CD4-positive, CD25-positive, alpha-beta regulatory T cell (primary cell): ENCODE results near the gene GADL1. TPM values are rescaled to one million over a fixed set of nuclear protein-coding genes. Genes with fewer than 3 reads are reported as not detected.

Source experiments
- ATAC-seq, 2 donors: fragments of 150-1000 bp; cut with Tn5 transposase; one replicate each; pipeline ENCODE4 v1.10.0; 2021; ENCODE audit warnings: low read depth in 2 of 2, moderate number of reproducible peaks in 2 of 2, moderate library complexity in 1 of 2
- DNase-seq, 3 donors: peaks; one replicate each; pipeline versions ENCODE4 v3.0.0 to v3.0.0-alpha.2; 2012 to 2022; ENCODE audit warnings: mixed read lengths in 1 of 3
- H3K27ac ChIP-seq: one replicate; pipeline ENCODE4 v1.7.0; 2013; ENCODE audit warnings: mild to moderate bottlenecking, low read length; ENCODE audit not compliant: insufficient read depth, poor library complexity, severe bottlenecking
- H3K27me3 ChIP-seq: one replicate; pipeline ENCODE4 v1.7.0; 2013; ENCODE audit warnings: low read length; ENCODE audit not compliant: control insufficient read depth, insufficient read depth
- H3K36me3 ChIP-seq: one replicate; pipeline ENCODE4 v1.7.0; 2013; ENCODE audit warnings: mild to moderate bottlenecking, low read length, moderate library complexity; ENCODE audit not compliant: control insufficient read depth, insufficient read depth
- H3K4me1 ChIP-seq: 2 replicates; pipeline ENCODE4 v1.7.0; 2013; ENCODE audit warnings: mild to moderate bottlenecking, low read length; ENCODE audit not compliant: insufficient read depth, control insufficient read depth, poor library complexity, severe bottlenecking
- H3K4me3 ChIP-seq: one replicate; pipeline ENCODE4 v1.7.0; 2013; ENCODE audit warnings: low read depth, mild to moderate bottlenecking, low read length, moderate library complexity
- H3K9me3 ChIP-seq, 2 experiments: 1 replicate in 1 of 2; 2 replicates in 1 of 2; pipeline ENCODE4 v1.7.0; 2013; ENCODE audit warnings: low read length in 2 of 2, mild to moderate bottlenecking in 1 of 2, moderate library complexity in 1 of 2; ENCODE audit not compliant: control insufficient read depth in 2 of 2
- H3K27ac Mint-ChIP-seq, 3 donors: one replicate each; pipeline ENCODE4 v1.8.0; 2020 to 2022; ENCODE audit warnings: mild to moderate bottlenecking in 3 of 3, mixed read lengths in 3 of 3, moderate library complexity in 2 of 3
- H3K27me3 Mint-ChIP-seq: one replicate; pipeline ENCODE4 v1.8.0; 2022; ENCODE audit warnings: mild to moderate bottlenecking, mixed read lengths
- H3K36me3 Mint-ChIP-seq: one replicate; pipeline ENCODE4 v1.8.0; 2020; ENCODE audit warnings: mixed read lengths
- H3K4me1 Mint-ChIP-seq, 4 donors: one replicate each; pipeline ENCODE4 v1.8.0; 2020 to 2022; ENCODE audit warnings: mixed read lengths in 4 of 4, mild to moderate bottlenecking in 1 of 4
- H3K4me3 Mint-ChIP-seq, 4 donors: one replicate each; pipeline ENCODE4 v1.8.0; 2020 to 2022; ENCODE audit warnings: mild to moderate bottlenecking in 4 of 4, mixed read lengths in 4 of 4, moderate library complexity in 3 of 4
- H3K9me3 Mint-ChIP-seq, 7 donors: one replicate each; pipeline ENCODE4 v1.8.0; 2020 to 2022; ENCODE audit warnings: mixed read lengths in 7 of 7, mild to moderate bottlenecking in 3 of 7, moderate library complexity in 2 of 7
- polyA plus RNA-seq, 4 donors: library from polyadenylated mRNA; unstranded; fragments of 300-500 nt; fragmentation: Illumina TruSeq; gene quantifications; one replicate each; pipeline ENCODE4 v1.2.3, GENCODE V29; 2021
- total RNA-seq: library from RNA; stranded (reverse); gene quantifications from one replicate; pipeline ENCODE4 v1.2.3, GENCODE V29; 2022

The GADL1 gene
- total and polyA plus RNA-seq, 5 donors from 2014 or later, result not detected

GRCh38 chr3:30852833-30853232 is 41.6 kb downstream of the GADL1 start:
- Mint-ChIP-seq H3K27me3 (peaks cover 4% of the 10 kb centered on the region), H3K4me1 (no peaks in the 10 kb centered on the region), H3K27ac (no peak overlapping the region), H3K9me3 (peaks cover 0 to 1% (median 0%) of the 10 kb centered on the region in 7 donors), H3K36me3 (no peaks in the 10 kb centered on the region), H3K4me3 (no peak overlapping the region)
- Histone ChIP-seq H3K27ac (no peak overlapping the region), H3K4me1 (no peaks in the 10 kb centered on the region), H3K36me3 (no peaks in the 10 kb centered on the region), H3K9me3 (no peaks in the 10 kb centered on the region), H3K27me3 (no peaks in the 10 kb centered on the region), H3K4me3 (no peak overlapping the region)
- ATAC-seq (no peak), DNase-seq (no peak)

- Histone ChIP-seq H3K27me3 (no peaks in the 10 kb centered on the region), H3K27ac (no peak overlapping the region), H3K4me3 (no peak overlapping the region), H3K4me1 (no peaks in the 10 kb centered on the region), H3K9me3 (no peaks in the 10 kb centered on the region), H3K36me3 (no peaks in the 10 kb centered on the region)
- Mint-ChIP-seq H3K4me1 (no peaks in the 10 kb centered on the region), H3K9me3 (peaks cover 0 to 2% (median 0%) of the 10 kb centered on the region in 7 donors), H3K27ac (no peak overlapping the region), H3K27me3 (no peaks in the 10 kb centered on the region), H3K36me3 (no peaks in the 10 kb centered on the region), H3K4me3 (no peak overlapping the region)
- DNase-seq, result no peak
- no peak for ATAC-seq
Observed at GRCh38 chr3:30848087-30848779, 46.2 kb downstream of the GADL1 start.

- Mint-ChIP-seq H3K4me3 (no peak overlapping the region), H3K27ac (no peak overlapping the region), H3K4me1 (no peaks in the 10 kb centered on the region), H3K9me3 (peaks cover 0 to 2% (median 0%) of the 10 kb centered on the region in 7 donors), H3K36me3 (no peaks in the 10 kb centered on the region), H3K27me3 (no peaks in the 10 kb centered on the region)
- no peaks in the 10 kb centered on the region for H3K4me1 ChIP-seq
- H3K27me3 ChIP-seq, result no peaks in the 10 kb centered on the region
- H3K9me3 ChIP-seq, result no peaks in the 10 kb centered on the region
- no peak overlapping the region for H3K27ac ChIP-seq
- H3K36me3 ChIP-seq, result no peaks in the 10 kb centered on the region
- no peak overlapping the region for H3K4me3 ChIP-seq
- ATAC-seq, result no peak
- DNase-seq, result no peak
Observed at GRCh38 chr3:30847592-30847991, 46.9 kb downstream of the GADL1 start.

- peaks cover 6% of the 10 kb centered on the region for H3K27me3 Mint-ChIP-seq
- no peaks in the 10 kb centered on the region for H3K4me1 Mint-ChIP-seq
- H3K27ac ChIP-seq, result no peak overlapping the region
- no peak overlapping the region for H3K27ac Mint-ChIP-seq
- H3K4me1 ChIP-seq, result no peaks in the 10 kb centered on the region
- no peaks in the 10 kb centered on the region for H3K27me3 ChIP-seq
- no peaks in the 10 kb centered on the region for H3K36me3 ChIP-seq
- H3K36me3 Mint-ChIP-seq, result no peaks in the 10 kb centered on the region
- H3K9me3 Mint-ChIP-seq, result peaks cover 0 to 4% (median 0%) of the 10 kb centered on the region in 7 donors
- no peak for ATAC-seq
- DNase-seq, result no peak
- H3K4me3 ChIP-seq, result no peak overlapping the region
- H3K4me3 Mint-ChIP-seq, result no peak overlapping the region
- H3K9me3 ChIP-seq, result no peaks in the 10 kb centered on the region
Observed at GRCh38 chr3:30845606-30846005, 48.9 kb downstream of the GADL1 start.

GRCh38 chr3:30843877-30844276 is 50.6 kb downstream of the GADL1 start:
- no peak overlapping the region for H3K4me3 Mint-ChIP-seq

GRCh38 chr3:30836141-30836540 is 58.3 kb downstream of the GADL1 start:
- Mint-ChIP-seq H3K9me3 (peaks cover 0 to 6% (median 0%) of the 10 kb centered on the region in 7 donors), H3K4me1 (no peaks in the 10 kb centered on the region), H3K36me3 (no peaks in the 10 kb centered on the region), H3K4me3 (no peak overlapping the region), H3K27me3 (peaks cover 5% of the 10 kb centered on the region), H3K27ac (no peak overlapping the region)
- Histone ChIP-seq H3K27me3 (no peaks in the 10 kb centered on the region), H3K9me3 (no peaks in the 10 kb centered on the region), H3K4me1 (no peaks in the 10 kb centered on the region), H3K4me3 (no peak overlapping the region), H3K36me3 (no peaks in the 10 kb centered on the region), H3K27ac (no peak overlapping the region)
- no peak for DNase-seq
- ATAC-seq, result no peak

More at GRCh38 chr3:30843877-30844276, 50.6 kb downstream of the GADL1 start:
- Mint-ChIP-seq H3K27me3 (peaks cover 6% of the 10 kb centered on the region), H3K27ac (no peak overlapping the region), H3K36me3 (no peaks in the 10 kb centered on the region), H3K9me3 (peaks cover 0 to 5% (median 0%) of the 10 kb centered on the region in 7 donors), H3K4me1 (no peaks in the 10 kb centered on the region)
- Histone ChIP-seq H3K9me3 (no peaks in the 10 kb centered on the region), H3K27me3 (no peaks in the 10 kb centered on the region), H3K4me3 (no peak overlapping the region), H3K27ac (no peak overlapping the region), H3K4me1 (no peaks in the 10 kb centered on the region), H3K36me3 (no peaks in the 10 kb centered on the region)
- no peak for ATAC-seq
- no peak for DNase-seq

GRCh38 chr3:30835667-30836066 is 58.8 kb downstream of the GADL1 start:
- no peaks in the 10 kb centered on the region for H3K36me3 Mint-ChIP-seq
- no peaks in the 10 kb centered on the region for H3K4me1 Mint-ChIP-seq
- Histone ChIP-seq H3K9me3 (no peaks in the 10 kb centered on the region), H3K4me3 (no peak overlapping the region), H3K27ac (no peak overlapping the region), H3K36me3 (no peaks in the 10 kb centered on the region), H3K4me1 (no peaks in the 10 kb centered on the region), H3K27me3 (no peaks in the 10 kb centered on the region)
- ATAC-seq (no peak), DNase-seq (no peak)
- H3K9me3 Mint-ChIP-seq, result peaks cover 0 to 6% (median 0%) of the 10 kb centered on the region in 7 donors
- no peak overlapping the region for H3K27ac Mint-ChIP-seq
- H3K27me3 Mint-ChIP-seq, result peaks cover 6% of the 10 kb centered on the region
- H3K4me3 Mint-ChIP-seq, result no peak overlapping the region

- no peaks in the 10 kb centered on the region for H3K4me1 Mint-ChIP-seq
- peaks cover 0 to 5% (median 0%) of the 10 kb centered on the region in 7 donors for H3K9me3 Mint-ChIP-seq
Observed at GRCh38 chr3:30832961-30833575, 61.4 kb downstream of the GADL1 start.

More at GRCh38 chr3:30832961-30833575, 61.4 kb downstream of the GADL1 start:
- H3K27me3 Mint-ChIP-seq, result peaks cover 11% of the 10 kb centered on the region
- DNase-seq (no peak), ATAC-seq (no peak)
- no peak overlapping the region for H3K4me3 ChIP-seq
- no peaks in the 10 kb centered on the region for H3K4me1 ChIP-seq
- H3K36me3 Mint-ChIP-seq, result no peaks in the 10 kb centered on the region
- H3K36me3 ChIP-seq, result no peaks in the 10 kb centered on the region
- H3K4me3 Mint-ChIP-seq, result no peak overlapping the region
- no peaks in the 10 kb centered on the region for H3K9me3 ChIP-seq
- H3K27ac Mint-ChIP-seq, result no peak overlapping the region
- H3K27ac ChIP-seq, result no peak overlapping the region
- no peaks in the 10 kb centered on the region for H3K27me3 ChIP-seq
